K562 (cell line): ENCODE results near the gene KCNMB3. TPM values are rescaled to one million over a fixed set of nuclear protein-coding genes. Genes with fewer than 3 reads are reported as not detected.

Experiments used
- ARID1B ChIP-seq: fragments of 450-650 bp; IDR thresholded peaks from 2 replicates; pipeline ENCODE4 v1.6.1; 2016; ENCODE audit warnings: antibody characterized with exemption, mild to moderate bottlenecking, inconsistent platforms
- BCOR ChIP-seq: fragments of 450-650 bp; IDR thresholded peaks from 2 replicates; pipeline ENCODE4 v1.6.1; 2016
- CBFB ChIP-seq: sonication (generic); formaldehyde crosslinking; IDR thresholded peaks from 2 replicates; pipeline ENCODE4 v1.4.0; 2020; ENCODE audit warnings: mild to moderate bottlenecking, missing genetic modification reagents
- CBX5 ChIP-seq: IDR thresholded peaks from 2 replicates; pipeline ENCODE4 v1.6.1; 2014; ENCODE audit warnings: low read depth, borderline replicate concordance
- CCNT2 ChIP-seq: IDR thresholded peaks from 2 replicates; pipeline ENCODE4 v1.6.1; 2011; ENCODE audit warnings: borderline replicate concordance, low read depth, mild to moderate bottlenecking, moderate library complexity, mixed read lengths, low read length; ENCODE audit not compliant: insufficient read length; ENCODE audit errors: extremely low read depth
- CEBPG ChIP-seq, 3 experiments: fragments of 200-800 bp in 1 of 3; sonication (Bioruptor generic) in 1 of 3; sonication (generic) in 1 of 3; formaldehyde crosslinking in 1 of 3; IDR thresholded peaks in 2 of 3; conservative IDR thresholded peaks in 1 of 3; 2 replicates each; pipeline versions ENCODE4 v1.6.1 to v1.8.0; 2016 to 2022; ENCODE audit warnings: missing compliant biosample characterization in 2 of 3, missing genetic modification characterization in 2 of 3, mild to moderate bottlenecking in 1 of 3, missing genetic modification reagents in 1 of 3
- CHD1 ChIP-seq: fragments of 200-600 bp; sonication (generic); IDR thresholded peaks from one replicate; pipeline ENCODE4 v1.6.1; 2012; ENCODE audit warnings: mild to moderate bottlenecking, moderate library complexity, low read length, inconsistent platforms
- DEAF1 ChIP-seq: fragments of 450-650 bp; formaldehyde crosslinking; IDR thresholded peaks from 2 replicates; pipeline ENCODE4 v1.4.0; 2020; ENCODE audit warnings: mild to moderate bottlenecking, moderate library complexity
- DPF2 ChIP-seq: fragments of 450-650 bp; IDR thresholded peaks from 2 replicates; pipeline ENCODE4 v1.6.1; 2016
- EWSR1 ChIP-seq: fragments of 450-650 bp; IDR thresholded peaks from 2 replicates; pipeline ENCODE4 v1.6.1; 2018; ENCODE audit warnings: borderline replicate concordance, mild to moderate bottlenecking, low read depth, moderate library complexity; ENCODE audit not compliant: partially characterized antibody
- HCFC1 ChIP-seq: IDR thresholded peaks from 2 replicates; pipeline ENCODE4 v1.6.1; 2012; ENCODE audit warnings: low read depth, low read length, improper control_type of control experiment
- HMBOX1 ChIP-seq: sonication (generic); IDR thresholded peaks from 2 replicates; pipeline ENCODE4 v1.6.1; 2016
- MAZ ChIP-seq, 2 experiments: fragments of 450-650 bp in 1 of 2; sonication (generic) in 1 of 2; formaldehyde crosslinking; IDR thresholded peaks in 1 of 2; conservative IDR thresholded peaks in 1 of 2; 2 replicates each; pipeline versions ENCODE4 v1.4.0 to v1.5.0; 2020; ENCODE audit warnings: mild to moderate bottlenecking in 1 of 2, missing genetic modification reagents in 1 of 2
- POLR2B ChIP-seq: fragments of 450-650 bp; IDR thresholded peaks from 2 replicates; pipeline ENCODE4 v1.6.1; 2018; ENCODE audit warnings: low read depth; ENCODE audit not compliant: partially characterized antibody
- PPARD ChIP-seq: fragments of 250-450 bp; sonication (Bioruptor Pico); IDR thresholded peaks from 2 replicates; pipeline ENCODE4 v1.8.0; 2022; ENCODE audit warnings: inconsistent platforms, mild to moderate bottlenecking, moderate library complexity
- RNF2 ChIP-seq: sonication (generic); IDR thresholded peaks from 2 replicates; pipeline ENCODE4 v1.6.1; 2016
- SP2 ChIP-seq: IDR thresholded peaks from 2 replicates; pipeline ENCODE4 v1.6.1; 2011; ENCODE audit warnings: mild to moderate bottlenecking, low read depth, low read length, moderate library complexity; ENCODE audit not compliant: poor library complexity, severe bottlenecking; ENCODE audit errors: extremely low read depth
- SPI1 ChIP-seq: IDR thresholded peaks from 2 replicates; pipeline ENCODE4 v1.6.1; 2011; ENCODE audit warnings: low read depth, low read length, control low read depth, borderline replicate concordance
- STAT5A ChIP-seq: IDR thresholded peaks from 2 replicates; pipeline ENCODE4 v1.6.1; 2012; ENCODE audit warnings: low read length, inconsistent platforms, borderline replicate concordance
- U2AF1 ChIP-seq: fragments of 200-400 bp; formaldehyde crosslinking; optimal IDR thresholded peaks from 2 replicates; pipeline ENCODE3; 2017; ENCODE audit warnings: mild to moderate bottlenecking, low read depth, low read length, moderate library complexity
- ZBTB1 ChIP-seq: sonication (generic); formaldehyde crosslinking; IDR thresholded peaks from 2 replicates; pipeline ENCODE4 v1.8.1; 2023; ENCODE audit warnings: missing genetic modification reagents, low read depth, mild to moderate bottlenecking, borderline replicate concordance
- ZFX ChIP-seq: sonication (generic); formaldehyde crosslinking; IDR thresholded peaks from 2 replicates; pipeline ENCODE4 v1.8.0; 2022; ENCODE audit warnings: mild to moderate bottlenecking, missing genetic modification reagents, moderate library complexity
- ZNF140 ChIP-seq: fragments of 250-450 bp; sonication (Bioruptor Pico); IDR thresholded peaks from 2 replicates; pipeline ENCODE4 v1.8.0; 2021; ENCODE audit warnings: moderate library complexity, mild to moderate bottlenecking, inconsistent platforms
- ZNF253 ChIP-seq: fragments of 250-450 bp; sonication (Bioruptor Pico); conservative IDR thresholded peaks from 2 replicates; pipeline ENCODE4 v1.6.1; 2021; ENCODE audit warnings: mild to moderate bottlenecking
- ZNF583 ChIP-seq: fragments of 250-450 bp; sonication (Bioruptor Pico); IDR thresholded peaks from 2 replicates; pipeline ENCODE4 v1.4.0; 2020
- ZNF699 ChIP-seq: fragments of 250-450 bp; sonication (Bioruptor Pico); IDR thresholded peaks from 2 replicates; pipeline ENCODE4 v1.8.0; 2021; ENCODE audit warnings: mild to moderate bottlenecking, moderate library complexity; ENCODE audit not compliant: insufficient replicate concordance
- ZNF778 ChIP-seq: fragments of 450-650 bp; formaldehyde crosslinking; IDR thresholded peaks from 2 replicates; pipeline ENCODE4 v1.4.0; 2020; ENCODE audit warnings: mild to moderate bottlenecking, moderate library complexity
- polyA plus RNA-seq, 8 experiments: library from polyadenylated mRNA; depleted of rRNA in 4 of 8; stranded (reverse) in 5 of 8; unstranded in 3 of 8; fragments of >200 nt; fragmentation: Nextera tagmentation in 2 of 8; fragmentation: Illumina TruSeq in 1 of 8; extraction: Ambion mirVana in 2 of 8; extraction: Trizol in 1 of 8; gene quantifications; 2 replicates each; pipeline versions ENCODE4 v1.2.1 to v1.2.3, GENCODE V29; 2011 to 2014; ENCODE audit warnings: inconsistent platforms in 1 of 8, missing spikeins in 1 of 8
- total RNA-seq, 7 experiments: library from RNA; depleted of rRNA in 6 of 7; stranded (reverse); fragments of >200 nt in 6 of 7; fragmentation: Illumina TruSeq in 2 of 7; extraction: Trizol in 2 of 7; gene quantifications; 2 replicates each; pipeline versions ENCODE4 v1.2.1 to v1.2.3, GENCODE V29; 2011 to 2021; ENCODE audit warnings: low replicate concordance in 1 of 7
- TF ChIP-seq, protein P1 (sequence below): fragments of 250-450 bp; sonication (Bioruptor Pico); IDR thresholded peaks from 2 replicates; pipeline ENCODE4 v1.8.0; 2022; ENCODE audit warnings: inconsistent platforms

KCNMB3 gene
- total and polyA plus RNA-seq, 9 of the 15 experiments (the other 6 are each of a cell fraction or from before 2014, with no cell fraction given) = 7.0 to 21.1 (median 14.3) TPM

GRCh38 chr3:179276743-179277142, 25.8 kb upstream of the KCNMB3 start (continued):
- TF ChIP-seq CEBPG (CRISPR knock-in tag; IDR thresholded peaks at IDR 0.05) = no peak
- TF ChIP-seq CEBPG (tag; conservative IDR thresholded peaks at IDR 0.05 in 1 of 2, IDR thresholded peaks at IDR 0.05 in 1 of 2) = no peak
- TF ChIP-seq CHD1 = no peak
- no peak for TF ChIP-seq MAZ (CRISPR knock-in tag; conservative IDR thresholded peaks at IDR 0.05 in 1 of 2, IDR thresholded peaks at IDR 0.05 in 1 of 2)
- TF ChIP-seq HMBOX1 = peak; percentile 91
- no peak for TF ChIP-seq POLR2B
- TF ChIP-seq CBFB = no peak
- TF ChIP-seq HCFC1 = no peak
- no peak for TF ChIP-seq ZNF140 (CRISPR knock-in tag)
- TF ChIP-seq DEAF1 (CRISPR knock-in tag) = no peak
- TF ChIP-seq U2AF1 = no peak
- TF ChIP-seq ZBTB1 = no peak
- TF ChIP-seq ZNF778 (CRISPR knock-in tag) = no peak
- TF ChIP-seq SPI1 = no peak
- no peak for TF ChIP-seq CBX5
- TF ChIP-seq RNF2 = no peak
- TF ChIP-seq ZNF253 (CRISPR knock-in tag) = no peak
- TF ChIP-seq DPF2 = peak; percentile 19; the same call in 1 of the 2 replicates
- no peak for TF ChIP-seq SP2
- TF ChIP-seq, protein P1, sequence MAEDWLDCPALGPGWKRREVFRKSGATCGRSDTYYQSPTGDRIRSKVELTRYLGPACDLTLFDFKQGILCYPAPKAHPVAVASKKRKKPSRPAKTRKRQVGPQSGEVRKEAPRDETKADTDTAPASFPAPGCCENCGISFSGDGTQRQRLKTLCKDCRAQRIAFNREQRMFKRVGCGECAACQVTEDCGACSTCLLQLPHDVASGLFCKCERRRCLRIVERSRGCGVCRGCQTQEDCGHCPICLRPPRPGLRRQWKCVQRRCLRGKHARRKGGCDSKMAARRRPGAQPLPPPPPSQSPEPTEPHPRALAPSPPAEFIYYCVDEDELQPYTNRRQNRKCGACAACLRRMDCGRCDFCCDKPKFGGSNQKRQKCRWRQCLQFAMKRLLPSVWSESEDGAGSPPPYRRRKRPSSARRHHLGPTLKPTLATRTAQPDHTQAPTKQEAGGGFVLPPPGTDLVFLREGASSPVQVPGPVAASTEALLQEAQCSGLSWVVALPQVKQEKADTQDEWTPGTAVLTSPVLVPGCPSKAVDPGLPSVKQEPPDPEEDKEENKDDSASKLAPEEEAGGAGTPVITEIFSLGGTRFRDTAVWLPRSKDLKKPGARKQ (CRISPR knock-in tag) = peak; percentile 33; the same call in 1 of the 2 replicates
- TF ChIP-seq ZNF583 (CRISPR knock-in tag) = no peak
- no peak for TF ChIP-seq STAT5A
- TF ChIP-seq ZNF699 (CRISPR knock-in tag) = no peak
- TF ChIP-seq BCOR = no peak
- TF ChIP-seq ARID1B = peak; percentile 56
- TF ChIP-seq CCNT2 = no peak
- no peak for TF ChIP-seq PPARD
- TF ChIP-seq EWSR1 = no peak
- TF ChIP-seq ZFX (CRISPR knock-in tag) = no peak
